Neural progenitor cell (in vitro differentiated cells): ENCODE data around the gene GRB7. TPM values are rescaled to one million over a fixed set of nuclear protein-coding genes. Genes with fewer than 3 reads are reported as not detected.

Experiments
- DNase-seq: peaks from one replicate; pipeline ENCODE4 v3.0.0-alpha.2; 2016; ENCODE audit warnings: low spot score
- H2AFZ ChIP-seq: fragments of 200-600 bp; sonication (generic); replicated peaks from 2 replicates; pipeline ENCODE4 v1.6.1; 2016; ENCODE audit warnings: antibody characterized with exemption
- H3F3A ChIP-seq: fragments of 200-600 bp; sonication (generic); 2 replicates; pipeline ENCODE4 v1.6.1; 2016; ENCODE audit warnings: antibody characterized with exemption, low read depth
- H3K27ac ChIP-seq: fragments of 200-600 bp; sonication (generic); 2 replicates; pipeline ENCODE4 v1.5.1; 2016; ENCODE audit warnings: mild to moderate bottlenecking
- H3K27me3 ChIP-seq: fragments of 200-600 bp; sonication (generic); 2 replicates; pipeline ENCODE4 v1.6.1; 2016; ENCODE audit warnings: mild to moderate bottlenecking, moderate library complexity
- H3K36me3 ChIP-seq: fragments of 200-600 bp; sonication (generic); 2 replicates; pipeline ENCODE4 v1.5.1; 2016
- H3K4me1 ChIP-seq: fragments of 200-600 bp; sonication (generic); 2 replicates; pipeline ENCODE4 v1.6.1; 2016; ENCODE audit warnings: mixed run types
- H3K4me2 ChIP-seq: fragments of 200-600 bp; sonication (generic); 2 replicates; pipeline ENCODE4 v1.6.1; 2016
- H3K4me3 ChIP-seq: fragments of 200-600 bp; sonication (generic); 2 replicates; pipeline ENCODE4 v1.5.1; 2016
- H3K79me2 ChIP-seq: fragments of 200-600 bp; sonication (generic); 2 replicates; pipeline ENCODE4 v1.6.1; 2016; ENCODE audit warnings: low read depth
- H3K9ac ChIP-seq: fragments of 200-600 bp; sonication (generic); 2 replicates; pipeline ENCODE4 v1.6.1; 2016
- H3K9me3 ChIP-seq: fragments of 200-600 bp; sonication (generic); 2 replicates; pipeline ENCODE4 v1.5.1; 2016; ENCODE audit warnings: low read depth
- H4K20me1 ChIP-seq: fragments of 200-600 bp; sonication (generic); 2 replicates; pipeline ENCODE4 v1.6.1; 2016; ENCODE audit warnings: low read depth
- H3K27ac Mint-ChIP-seq: 3 replicates; pipeline ENCODE4 v1.8.0; 2021; ENCODE audit warnings: mixed read lengths
- H3K27me3 Mint-ChIP-seq: 2 replicates; pipeline ENCODE4 v1.8.0; 2022; ENCODE audit warnings: low read depth, mild to moderate bottlenecking, inconsistent platforms, moderate library complexity, mixed read lengths; ENCODE audit not compliant: insufficient read depth
- H3K36me3 Mint-ChIP-seq: 3 replicates; pipeline ENCODE4 v1.8.0; 2021; ENCODE audit warnings: mixed read lengths
- H3K4me1 Mint-ChIP-seq: 3 replicates; pipeline ENCODE4 v1.8.0; 2021; ENCODE audit warnings: mixed read lengths
- H3K4me3 Mint-ChIP-seq: 3 replicates; pipeline ENCODE4 v1.8.0; 2021; ENCODE audit warnings: mild to moderate bottlenecking, moderate library complexity, mixed read lengths
- H3K9me3 Mint-ChIP-seq: 3 replicates; pipeline ENCODE4 v1.8.0; 2020; ENCODE audit warnings: mixed read lengths
- CTCF ChIP-seq: fragments of 200-600 bp; sonication (generic); IDR thresholded peaks from 2 replicates; pipeline ENCODE4 v1.5.1; 2017; ENCODE audit warnings: antibody characterized with exemption, mild to moderate bottlenecking
- EZH2 ChIP-seq: fragments of 200-600 bp; sonication (generic); IDR thresholded peaks from 2 replicates; pipeline ENCODE4 v1.6.1; 2017; ENCODE audit warnings: antibody characterized with exemption, mild to moderate bottlenecking, moderate library complexity
- EZH2phosphoT487 ChIP-seq: fragments of 200-600 bp; sonication (generic); IDR thresholded peaks from 2 replicates; pipeline ENCODE4 v1.6.1; 2017; ENCODE audit warnings: antibody characterized with exemption
- microRNA-seq: library from miRNA; unstranded; fragments of <30 nt; microRNA quantifications from one replicate; pipeline ENCODE4, GENCODE V29; 2016
- small RNA-seq: library from RNA; depleted of rRNA; stranded (forward); fragments of <200 nt; gene quantifications from one replicate; pipeline ENCODE3, GENCODE V24; 2015
- total RNA-seq: library from RNA; depleted of rRNA; stranded (reverse); fragments of >200 nt; gene quantifications from 2 replicates; pipeline ENCODE4 v1.2.3, GENCODE V29; 2015; ENCODE audit warnings: low replicate concordance

The GRB7 gene
- total RNA-seq, 1 donor from 2014 or later = 6.0 TPM

- H3K36me3 Mint-ChIP-seq = no peaks in the 10 kb centered on the region
- Histone ChIP-seq H2AFZ (no peak overlapping the region), H3K79me2 (no peaks in the 10 kb centered on the region), H3K4me1 (peaks cover 16% of the 10 kb centered on the region), H3K36me3 (no peaks in the 10 kb centered on the region), H3K4me3 (no peak overlapping the region), H3K9ac (no peak overlapping the region), H4K20me1 (no peaks in the 10 kb centered on the region), H3F3A (peaks cover 6% of the 10 kb centered on the region), H3K4me2 (no peak overlapping the region), H3K9me3 (no peaks in the 10 kb centered on the region), H3K27me3 (no peaks in the 10 kb centered on the region), H3K27ac (no peak overlapping the region)
- DNase-seq = no peak
- no peak overlapping the region for H3K4me3 Mint-ChIP-seq
- H3K27me3 Mint-ChIP-seq = peaks cover 2% of the 10 kb centered on the region
- TF ChIP-seq EZH2 = no peak
- TF ChIP-seq EZH2phosphoT487 = no peak
- TF ChIP-seq CTCF = no peak
- H3K9me3 Mint-ChIP-seq = no peaks in the 10 kb centered on the region
- H3K4me1 Mint-ChIP-seq = no peaks in the 10 kb centered on the region
- H3K27ac Mint-ChIP-seq = no peak overlapping the region
Observed at GRCh38 chr17:39794249-39794970, 56.7 kb downstream of the GRB7 start.

Small RNA genes lying within 50 kb of the gene (microRNA-seq; reads per million reads assigned to microRNA genes)
- gene MIR4728 = 0.73 reads per million

Small RNA genes lying within 50 kb of the gene (small RNA-seq; reads per million reads assigned to genes)
- not detected for gene MIR4728

Other genes with a start within 250 kb of the GRB7 start
- not detected in 2 replicates for gene NEUROD2, start 130.0 kb upstream of the GRB7 start, total RNA-seq
- 0.90 TPM in 1 of 2 replicates, not detected in the other for gene PPP1R1B, start 111.0 kb upstream of the GRB7 start, total RNA-seq
- 21.5 and 54.9 TPM in 2 replicates for gene STARD3, start 100.8 kb upstream of the GRB7 start, total RNA-seq
- 0.19 and 1.3 TPM in 2 replicates for gene TCAP, start 72.6 kb upstream of the GRB7 start, total RNA-seq
- gene PNMT, start 69.5 kb upstream of the GRB7 start, total RNA-seq = 0.28 TPM in 1 of 2 replicates, not detected in the other
- 6.6 and 26.1 TPM in 2 replicates for gene PGAP3, start 49.9 kb upstream of the GRB7 start, total RNA-seq
- 75.2 and 116 TPM in 2 replicates for gene ERBB2, start 37.9 kb upstream of the GRB7 start, total RNA-seq
- 20.1 and 27.6 TPM in 2 replicates for gene MIEN1, start 7.4 kb upstream of the GRB7 start, total RNA-seq
- under 0.01 TPM in 1 of 2 replicates, not detected in the other for gene IKZF3, start 126.4 kb downstream of the GRB7 start, total RNA-seq
- not detected in 2 replicates for gene ZPBP2, start 130.3 kb downstream of the GRB7 start, total RNA-seq
- 15.2 and 20.2 TPM in 2 replicates for gene GSDMB, start 180.7 kb downstream of the GRB7 start, total RNA-seq
- 29.3 and 47.1 TPM in 2 replicates for gene ORMDL3, start 189.7 kb downstream of the GRB7 start, total RNA-seq
- gene LRRC3C, start 189.8 kb downstream of the GRB7 start, total RNA-seq = not detected in 2 replicates
- 0.09 TPM in 1 of 2 replicates, not detected in the other for gene GSDMA, start 225.1 kb downstream of the GRB7 start, total RNA-seq
- 71.6 and 131 TPM in 2 replicates for gene PSMD3, start 242.9 kb downstream of the GRB7 start, total RNA-seq